A673 (cell line): ENCODE results near the gene KIAA0753.

Experiments
- CTCF ChIP-seq: fragments of 300-800, 200-600 bp; sonication (generic); conservative IDR thresholded peaks from 2 replicates; pipeline ENCODE4 v1.5.1; 2017; ENCODE audit warnings: low read depth, mild to moderate bottlenecking, antibody characterized with exemption, low read length, moderate library complexity, mixed read lengths
- EZH2 ChIP-seq: fragments of 200-600 bp; sonication (generic); IDR thresholded peaks from 2 replicates; pipeline ENCODE4 v1.6.1; 2017; ENCODE audit warnings: borderline replicate concordance, low read depth, mild to moderate bottlenecking, mixed read lengths, antibody characterized with exemption, low read length; ENCODE audit not compliant: poor library complexity, severe bottlenecking

- TF ChIP-seq CTCF = no peak
- TF ChIP-seq EZH2 = no peak
Measured at GRCh38 chr17:6554871-6555330, 85.6 kb downstream of the KIAA0753 start.
